Tibial artery (tissue), 4 donors: ENCODE measurements around the gene TRIM28.

Experiments
- DNase-seq, 2 donors: peaks; one replicate each; pipeline ENCODE4 v3.0.0-alpha.2; 2019
- H3K27ac ChIP-seq, 2 donors: fragments of 200-600 bp; sonication (generic) in 1 of 2; 1 replicate in 1 of 2; 2 replicates in 1 of 2; pipeline ENCODE4 v1.5.1; 2018 to 2019; ENCODE audit warnings: mild to moderate bottlenecking in 1 of 2
- H3K27me3 ChIP-seq, 2 donors: fragments of 200-600 bp; sonication (generic) in 1 of 2; one replicate each; pipeline versions ENCODE4 v1.5.1 to v1.6.0; 2016 to 2019
- H3K36me3 ChIP-seq, 3 donors: fragments of 200-600 bp; sonication (generic) in 2 of 3; one replicate each; pipeline ENCODE4 v1.5.1; 2016 to 2019; ENCODE audit warnings: mild to moderate bottlenecking in 2 of 3
- H3K4me1 ChIP-seq, 4 donors: fragments of 200-600 bp; sonication (generic) in 2 of 4; 1 replicate in 3 of 4; 2 replicates in 1 of 4; pipeline ENCODE4 v1.5.1; 2016 to 2019
- H3K4me3 ChIP-seq, 2 donors: fragments of 200-600 bp; sonication (generic) in 1 of 2; 1 replicate in 1 of 2; 2 replicates in 1 of 2; pipeline ENCODE4 v1.5.1; 2018 to 2019; ENCODE audit warnings: mild to moderate bottlenecking in 2 of 2
- H3K9me3 ChIP-seq, 3 donors: fragments of 200-600 bp; sonication (generic) in 1 of 3; one replicate each; pipeline ENCODE4 v1.5.1; 2016 to 2019
- intact Hi-C: fragments of 100-400 bp; cut with DNase I; formaldehyde crosslinking; loops from one replicate; pipeline ENCODE4 v1.15.0; 2023; ENCODE audit warnings: low total_unique reads
- TF ChIP-seq, protein P1 (sequence below), 2 experiments: fragments of 200-600 bp in 1 of 2; fragments of 450-650 bp in 1 of 2; IDR thresholded peaks; one replicate each; pipeline ENCODE4 v1.5.1; 2017 to 2019; ENCODE audit warnings: antibody characterized with exemption in 2 of 2, mild to moderate bottlenecking in 1 of 2, moderate library complexity in 1 of 2

TRIM28 gene

DNA sequence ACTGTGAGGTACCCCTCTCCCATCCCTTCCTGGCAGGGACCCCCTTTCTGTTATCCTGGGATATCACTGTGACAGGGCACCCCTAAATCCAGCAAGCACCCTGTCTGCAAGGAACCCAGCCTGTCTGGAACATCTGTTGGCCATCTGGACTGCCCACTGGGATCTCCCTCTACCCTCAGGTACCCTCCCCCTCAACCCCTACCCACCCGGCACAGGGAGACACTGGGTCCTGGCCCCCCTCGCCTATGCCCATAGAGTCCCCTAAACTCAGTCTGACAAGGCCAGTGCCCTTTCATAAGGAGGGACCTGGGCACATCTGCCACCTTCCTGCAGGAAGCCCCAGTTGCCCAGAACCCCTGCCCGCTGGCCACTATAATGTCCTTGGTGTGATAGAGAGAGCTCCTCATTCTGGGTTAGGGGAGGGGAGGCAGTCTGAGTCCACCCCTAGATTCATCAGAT, 29.3 kb upstream of the TRIM28 start:
- peak overlapping the region; percentile 24 to 48 for H3K27ac ChIP-seq
- DNase-seq = no peak

DNA sequence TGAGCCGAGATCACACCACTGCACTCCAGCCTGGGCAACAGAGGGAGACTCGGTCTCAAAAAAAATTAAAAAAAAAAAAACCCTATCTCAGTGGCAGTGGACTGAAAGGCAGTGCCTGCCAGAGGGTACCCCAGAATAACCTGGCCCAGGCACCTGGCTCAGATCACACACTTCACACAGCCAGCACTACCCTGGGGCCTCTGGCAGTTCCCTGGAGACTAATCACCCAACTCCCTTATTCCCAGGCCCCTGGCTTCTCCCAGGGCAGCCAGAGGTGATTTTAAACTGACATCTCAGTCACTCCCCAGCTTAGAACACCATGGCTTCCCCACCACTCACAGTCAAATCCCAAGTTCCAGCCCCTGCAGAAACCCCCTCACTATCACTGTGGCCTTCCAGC, 28.6 kb upstream of the TRIM28 start:
- Histone ChIP-seq H3K4me3 (no peak overlapping the region), H3K27ac (no peak overlapping the region), H3K27me3 (no peaks in the 10 kb centered on the region), H3K36me3 (peaks cover 15 to 29% (median 17%) of the 10 kb centered on the region in 3 donors), H3K4me1 (peaks cover 16 to 59% (median 41%) of the 10 kb centered on the region in 4 donors), H3K9me3 (no peaks in the 10 kb centered on the region)
- TF ChIP-seq, protein P1, sequence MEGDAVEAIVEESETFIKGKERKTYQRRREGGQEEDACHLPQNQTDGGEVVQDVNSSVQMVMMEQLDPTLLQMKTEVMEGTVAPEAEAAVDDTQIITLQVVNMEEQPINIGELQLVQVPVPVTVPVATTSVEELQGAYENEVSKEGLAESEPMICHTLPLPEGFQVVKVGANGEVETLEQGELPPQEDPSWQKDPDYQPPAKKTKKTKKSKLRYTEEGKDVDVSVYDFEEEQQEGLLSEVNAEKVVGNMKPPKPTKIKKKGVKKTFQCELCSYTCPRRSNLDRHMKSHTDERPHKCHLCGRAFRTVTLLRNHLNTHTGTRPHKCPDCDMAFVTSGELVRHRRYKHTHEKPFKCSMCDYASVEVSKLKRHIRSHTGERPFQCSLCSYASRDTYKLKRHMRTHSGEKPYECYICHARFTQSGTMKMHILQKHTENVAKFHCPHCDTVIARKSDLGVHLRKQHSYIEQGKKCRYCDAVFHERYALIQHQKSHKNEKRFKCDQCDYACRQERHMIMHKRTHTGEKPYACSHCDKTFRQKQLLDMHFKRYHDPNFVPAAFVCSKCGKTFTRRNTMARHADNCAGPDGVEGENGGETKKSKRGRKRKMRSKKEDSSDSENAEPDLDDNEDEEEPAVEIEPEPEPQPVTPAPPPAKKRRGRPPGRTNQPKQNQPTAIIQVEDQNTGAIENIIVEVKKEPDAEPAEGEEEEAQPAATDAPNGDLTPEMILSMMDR (IDR thresholded peaks at IDR 0.05) = no peak
- intact Hi-C loops = loop anchor here (5.0 kb wide), 1 partner anchor 38 kb away; the partner anchor contains the start of gene ZNF446
- DNase-seq = no peak

More for the DNA sequence above, 29.3 kb upstream of the TRIM28 start:
- intact Hi-C loops = loop anchor here (5.0 kb wide), 1 partner anchor 37 kb away; the partner anchor contains the start of gene ZNF446
- peaks cover 15 to 31% (median 17%) of the 10 kb centered on the region in 3 donors for H3K36me3 ChIP-seq
- peak overlapping the region in 1 of 2 donors; percentile 45 for H3K4me3 ChIP-seq
- H3K4me1 ChIP-seq = peaks cover 16 to 55% (median 38%) of the 10 kb centered on the region in 4 donors
- H3K27me3 ChIP-seq = no peaks in the 10 kb centered on the region
- TF ChIP-seq, protein P1 (IDR thresholded peaks at IDR 0.05) = no peak
- H3K9me3 ChIP-seq = no peaks in the 10 kb centered on the region

DNA sequence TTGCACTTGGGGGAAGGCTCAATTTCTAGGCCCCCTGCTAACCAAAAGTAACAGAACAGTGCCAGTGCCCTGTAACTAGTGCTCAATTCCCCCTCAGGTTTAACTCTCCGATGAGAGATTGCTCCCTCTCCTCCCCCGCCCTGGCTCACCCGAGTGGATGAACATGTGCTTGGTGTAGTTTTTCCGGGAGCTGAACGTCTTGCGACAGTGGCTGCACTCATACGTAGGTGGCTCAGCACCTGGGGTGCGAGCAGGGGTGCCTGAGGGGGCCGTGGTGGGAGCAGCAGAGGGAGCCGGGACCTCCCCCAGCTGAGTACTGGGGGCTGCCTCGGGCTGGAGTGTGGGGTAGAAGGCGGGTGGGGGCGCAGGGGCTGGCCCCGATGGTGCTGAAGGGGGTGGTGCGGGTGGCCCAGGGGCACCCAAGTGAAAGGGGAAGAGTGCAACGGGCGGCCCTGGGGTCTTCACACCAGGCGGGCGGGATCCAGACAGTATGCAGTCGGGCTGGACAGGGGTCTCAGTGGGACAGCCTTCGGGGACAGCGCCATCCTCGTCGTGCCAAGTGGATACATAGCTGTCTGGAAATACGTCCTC, 27.5 kb upstream of the TRIM28 start:
- no peak for DNase-seq
- H3K36me3 ChIP-seq = peaks cover 15 to 25% (median 17%) of the 10 kb centered on the region in 3 donors
- intact Hi-C loops = loop anchor here (5.0 kb wide), 1 partner anchor 39 kb away; the partner anchor contains the start of gene ZNF446
- H3K4me3 ChIP-seq = no peak overlapping the region
- H3K27me3 ChIP-seq = no peaks in the 10 kb centered on the region
- TF ChIP-seq, protein P1 (IDR thresholded peaks at IDR 0.05) = no peak
- H3K9me3 ChIP-seq = no peaks in the 10 kb centered on the region
- peaks cover 16 to 64% (median 45%) of the 10 kb centered on the region in 4 donors for H3K4me1 ChIP-seq
- H3K27ac ChIP-seq = no peak overlapping the region

GRCh38 chr19:58516964-58517833, 26.7 kb upstream of the TRIM28 start:
- DNase-seq = no peak
- Histone ChIP-seq H3K9me3 (no peaks in the 10 kb centered on the region), H3K36me3 (peaks cover 15 to 25% (median 17%) of the 10 kb centered on the region in 3 donors), H3K27me3 (no peaks in the 10 kb centered on the region), H3K4me3 (no peak overlapping the region), H3K4me1 (peaks cover 16 to 64% (median 45%) of the 10 kb centered on the region in 4 donors), H3K27ac (no peak overlapping the region)
- TF ChIP-seq, protein P1 (IDR thresholded peaks at IDR 0.05) = no peak
- intact Hi-C loops = loop anchor here (5.0 kb wide), 1 partner anchor 40 kb away; the partner anchor contains the start of gene ZNF446

DNA sequence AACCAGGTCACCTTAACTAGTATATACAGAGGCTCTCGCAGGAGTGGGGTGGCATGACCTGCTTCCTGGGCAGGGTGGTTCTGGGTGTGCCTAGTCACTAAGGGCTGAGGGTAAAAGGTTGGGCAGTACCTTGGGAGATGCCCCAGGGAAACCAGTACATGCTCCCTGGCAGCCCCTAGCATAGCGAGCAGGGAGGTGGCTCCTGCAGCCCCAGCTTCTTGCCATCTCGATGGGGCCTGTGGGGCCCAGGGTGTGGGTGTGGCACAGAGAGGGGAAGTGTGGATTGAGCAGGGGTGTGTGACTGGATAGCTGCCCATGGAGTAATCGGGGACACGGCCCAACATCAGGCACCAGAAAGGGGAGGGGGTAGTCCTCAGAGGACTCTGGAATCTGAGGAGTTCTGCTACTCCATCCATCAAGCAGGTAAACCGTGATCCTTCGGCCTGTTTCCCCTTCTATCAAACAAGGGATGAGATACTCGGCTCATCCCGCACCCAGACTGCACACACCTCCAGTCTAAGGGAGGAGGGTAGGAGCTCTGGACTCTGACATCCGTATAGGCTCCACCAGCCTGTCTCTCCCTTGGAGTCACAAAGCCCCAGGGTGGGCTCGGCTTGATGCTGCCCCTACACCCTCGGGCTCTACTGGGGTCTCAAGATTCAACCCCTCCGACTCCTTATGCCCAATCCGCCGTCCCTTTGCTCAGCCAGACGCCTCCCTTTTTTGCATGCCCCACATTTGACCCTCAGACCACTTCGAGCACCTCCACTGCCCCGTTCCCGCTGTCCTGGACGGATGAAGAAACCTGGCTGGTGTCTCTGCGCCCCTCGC, 25.4 kb upstream of the TRIM28 start:
- H3K27ac ChIP-seq = peak overlapping the region; percentile 97 to 98
- H3K36me3 ChIP-seq = peaks cover 15 to 25% (median 17%) of the 10 kb centered on the region in 3 donors
- peak overlapping the region; percentile 89 to 95 for H3K4me3 ChIP-seq
- DNase-seq = no peak
- no peaks in the 10 kb centered on the region for H3K27me3 ChIP-seq
- no peaks in the 10 kb centered on the region for H3K9me3 ChIP-seq
- intact Hi-C loops = loop anchor here (5.0 kb wide), 1 partner anchor 41 kb away; the partner anchor contains the start of gene ZNF446
- peaks cover 16 to 60% (median 44%) of the 10 kb centered on the region in 4 donors for H3K4me1 ChIP-seq
- TF ChIP-seq, protein P1 (IDR thresholded peaks at IDR 0.05) = peak; percentile 31 to 52
